GM13977 (cell line): ENCODE data around the gene TMEM116.
"Not testable (repeated sequence)": the region's sequence is repeated elsewhere in the genome, so short reads cannot be mapped to it uniquely, and the experiment has no call there.

Experiments used
- DNase-seq: peaks from one replicate; pipeline ENCODE4 v3.0.0; 2012; ENCODE audit warnings: low spot score
- in situ Hi-C: fragments of 300-500 bp; cut with MboI; formaldehyde crosslinking; loops from one replicate; pipeline ENCODE4 v1.12.0; 2022; ENCODE audit warnings: low sequenced_read_pairs, low pct_unique_long_range_greater_than_20kb, mixed read lengths, inconsistent platforms; ENCODE audit not compliant: unreplicated experiment
- TF ChIP-seq, protein P1 (sequence below): IDR thresholded peaks from 2 replicates; pipeline ENCODE4 v1.5.1; 2012; ENCODE audit warnings: mild to moderate bottlenecking, control low read depth; ENCODE audit not compliant: insufficient read depth; ENCODE audit errors: extremely low read depth, missing control alignments

TMEM116 gene

DNA sequence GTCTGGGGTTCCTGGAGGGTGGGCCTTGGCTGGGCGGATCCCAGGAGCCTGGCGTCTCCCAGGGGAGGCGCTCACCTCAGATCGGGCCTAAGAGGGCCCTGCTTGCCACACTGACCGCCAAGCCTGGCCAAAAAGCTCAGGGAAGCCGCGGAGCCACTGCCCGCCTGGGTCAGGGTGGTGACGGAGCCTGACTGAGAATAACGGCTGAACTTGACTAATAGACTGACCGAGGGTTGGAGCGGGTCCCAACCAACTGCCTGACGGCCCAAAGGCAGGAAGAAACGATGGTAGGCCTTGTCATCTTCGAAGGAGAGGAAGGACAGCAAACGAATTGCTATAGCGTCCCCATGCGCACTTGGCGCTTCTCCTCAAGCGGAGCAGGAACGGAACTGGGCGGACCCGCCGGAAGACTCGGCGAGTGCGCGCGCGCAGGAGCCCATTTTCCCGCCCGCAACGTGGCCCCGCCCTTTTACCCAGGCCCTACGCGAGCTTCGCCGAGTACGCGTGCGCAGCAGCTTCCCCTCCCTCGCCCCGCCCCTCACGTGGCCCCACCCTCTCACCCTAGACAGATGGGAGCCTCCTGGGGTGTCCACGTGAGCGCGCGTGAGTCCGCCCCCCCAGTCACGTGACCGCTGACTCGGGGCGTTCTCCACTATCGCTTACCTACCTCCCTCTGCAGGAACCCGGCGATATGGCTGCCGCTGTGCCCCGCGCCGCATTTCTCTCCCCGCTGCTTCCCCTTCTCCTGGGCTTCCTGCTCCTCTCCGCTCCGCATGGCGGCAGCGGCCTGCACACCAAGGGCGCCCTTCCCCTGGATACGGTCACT is at the start of gene TMEM116, which contains the start of gene ERP29:
Gene TMEM116, minus strand, starts transcription at position 391 of the 826 bp plus-strand sequence. CDS start 7,895 bp downstream, outside the sequence.
Gene ERP29, plus strand, starts transcription at position 652 of the 826 bp plus-strand sequence. Its CDS starts 40 bp downstream, at position 692.
- TF ChIP-seq, protein P1, sequence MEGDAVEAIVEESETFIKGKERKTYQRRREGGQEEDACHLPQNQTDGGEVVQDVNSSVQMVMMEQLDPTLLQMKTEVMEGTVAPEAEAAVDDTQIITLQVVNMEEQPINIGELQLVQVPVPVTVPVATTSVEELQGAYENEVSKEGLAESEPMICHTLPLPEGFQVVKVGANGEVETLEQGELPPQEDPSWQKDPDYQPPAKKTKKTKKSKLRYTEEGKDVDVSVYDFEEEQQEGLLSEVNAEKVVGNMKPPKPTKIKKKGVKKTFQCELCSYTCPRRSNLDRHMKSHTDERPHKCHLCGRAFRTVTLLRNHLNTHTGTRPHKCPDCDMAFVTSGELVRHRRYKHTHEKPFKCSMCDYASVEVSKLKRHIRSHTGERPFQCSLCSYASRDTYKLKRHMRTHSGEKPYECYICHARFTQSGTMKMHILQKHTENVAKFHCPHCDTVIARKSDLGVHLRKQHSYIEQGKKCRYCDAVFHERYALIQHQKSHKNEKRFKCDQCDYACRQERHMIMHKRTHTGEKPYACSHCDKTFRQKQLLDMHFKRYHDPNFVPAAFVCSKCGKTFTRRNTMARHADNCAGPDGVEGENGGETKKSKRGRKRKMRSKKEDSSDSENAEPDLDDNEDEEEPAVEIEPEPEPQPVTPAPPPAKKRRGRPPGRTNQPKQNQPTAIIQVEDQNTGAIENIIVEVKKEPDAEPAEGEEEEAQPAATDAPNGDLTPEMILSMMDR = peak; percentile 42
- DNase-seq = peak; percentile 99
- in situ Hi-C loops = no loop called here

DNA sequence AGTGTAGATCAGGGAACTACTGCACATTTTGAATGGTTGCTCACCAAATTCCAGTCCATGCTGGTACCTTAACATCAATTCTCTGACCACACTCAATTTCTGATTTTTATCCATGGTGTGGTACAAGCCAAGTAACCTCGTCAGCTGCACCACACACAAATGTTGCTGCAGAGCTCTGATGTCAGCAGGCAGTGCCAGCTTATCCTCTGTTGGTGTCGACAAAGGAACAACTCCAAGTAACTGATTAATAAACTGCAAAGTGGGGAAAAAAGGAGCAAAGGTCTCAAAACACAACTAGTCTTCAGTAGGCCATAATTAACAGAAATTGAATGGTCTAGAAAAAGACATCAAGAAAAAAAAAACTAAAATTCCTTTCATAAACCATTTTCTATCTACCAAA is 48.2 kb upstream of the TMEM116 start:
- no peak for DNase-seq
- in situ Hi-C loops = no loop called here
- TF ChIP-seq, protein P1 = no peak

DNA sequence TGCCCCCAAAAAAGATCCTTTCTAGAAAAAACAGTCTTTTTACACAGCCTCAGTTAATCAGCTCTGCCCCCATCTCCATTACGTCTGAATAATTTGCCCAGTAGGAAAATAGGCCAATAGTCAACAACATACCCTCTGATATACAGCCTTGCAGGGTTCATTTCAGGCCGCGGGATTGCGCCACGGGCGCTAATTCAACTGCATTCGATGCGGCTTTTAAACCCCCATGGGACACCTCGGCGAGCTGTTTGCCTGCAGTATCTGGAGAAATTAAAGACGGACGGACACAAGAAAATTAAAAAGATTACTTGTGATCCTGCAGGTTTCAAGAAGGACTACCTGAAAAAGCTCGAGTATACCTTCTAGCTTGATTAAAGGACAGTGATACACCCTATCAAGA is 36.4 kb upstream of the TMEM116 start:
- TF ChIP-seq, protein P1 = no peak
- DNase-seq = no peak
- in situ Hi-C loops = no loop called here

DNA sequence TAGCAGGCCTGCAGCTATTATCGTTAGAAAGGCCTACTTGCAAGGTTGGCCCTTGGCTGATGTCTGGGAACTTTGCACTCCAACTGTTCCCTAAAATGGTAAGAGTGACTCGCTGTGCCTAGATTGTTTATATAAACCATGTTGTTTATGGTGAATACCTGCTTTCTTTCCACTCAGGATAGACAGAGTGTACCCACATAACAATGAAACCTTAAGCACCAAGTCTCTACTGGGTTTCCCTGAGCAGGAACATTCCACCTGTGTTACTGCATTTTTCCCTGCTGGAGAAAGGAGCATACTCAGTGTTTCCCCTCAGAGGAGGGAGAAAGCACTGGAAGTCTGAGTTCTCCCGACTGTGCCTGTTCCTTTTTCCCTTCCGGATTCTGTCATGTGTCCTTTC is 33.0 kb upstream of the TMEM116 start:
- in situ Hi-C loops = no loop called here
- no peak for DNase-seq
- TF ChIP-seq, protein P1 = no peak

DNA sequence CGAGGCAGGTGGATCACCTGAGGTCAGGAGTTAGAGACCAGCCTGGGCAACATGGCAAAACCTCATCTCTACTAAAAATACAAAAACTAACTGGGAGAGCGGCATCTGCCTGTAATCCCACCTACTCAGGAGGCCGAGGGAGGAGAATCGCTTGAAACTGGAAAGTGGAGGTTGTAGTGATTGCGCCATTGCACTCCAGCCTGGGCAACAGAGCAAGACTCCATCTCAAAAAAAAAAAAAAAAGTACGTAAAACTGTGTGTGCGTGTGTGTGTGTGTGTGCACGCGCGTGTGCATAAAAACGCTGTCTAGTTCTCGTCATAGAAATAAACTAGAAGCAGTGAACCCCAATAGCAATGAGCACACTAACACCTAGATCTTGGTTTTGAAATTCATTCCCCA is 23.6 kb upstream of the TMEM116 start:
- not testable (repeated sequence) for DNase-seq

DNA sequence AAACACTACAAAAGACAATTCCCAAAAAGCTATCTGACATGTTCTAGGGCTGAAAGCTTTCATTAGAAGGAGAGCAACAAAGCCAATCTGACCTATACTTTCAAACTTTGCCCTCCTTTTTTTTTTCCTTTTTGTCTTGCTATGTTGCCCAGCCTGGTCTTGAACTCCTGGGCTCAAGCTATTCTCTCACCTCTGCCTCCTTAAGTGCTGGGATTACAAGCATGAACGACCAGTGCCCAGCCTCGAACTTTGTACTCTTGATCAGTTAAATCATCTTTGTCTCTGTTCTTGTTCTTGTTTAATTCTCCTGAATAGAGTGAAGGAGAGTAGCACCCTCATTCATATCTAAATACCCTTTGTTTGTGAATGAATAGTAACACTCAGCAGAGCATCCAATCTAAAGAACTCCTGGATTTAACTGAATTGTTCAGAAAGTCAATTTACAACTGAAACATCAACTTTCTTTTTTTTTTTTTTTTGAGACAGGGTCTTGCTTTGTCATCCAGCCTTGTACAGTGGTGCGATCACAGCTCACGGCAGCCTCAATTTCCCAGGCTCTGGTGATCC is 22.3 kb upstream of the TMEM116 start:
- no peak for DNase-seq
- TF ChIP-seq, protein P1 = no peak
- in situ Hi-C loops = no loop called here

More for the DNA sequence above, 23.6 kb upstream of the TMEM116 start:
- in situ Hi-C loops = not testable (repeated sequence)

DNA sequence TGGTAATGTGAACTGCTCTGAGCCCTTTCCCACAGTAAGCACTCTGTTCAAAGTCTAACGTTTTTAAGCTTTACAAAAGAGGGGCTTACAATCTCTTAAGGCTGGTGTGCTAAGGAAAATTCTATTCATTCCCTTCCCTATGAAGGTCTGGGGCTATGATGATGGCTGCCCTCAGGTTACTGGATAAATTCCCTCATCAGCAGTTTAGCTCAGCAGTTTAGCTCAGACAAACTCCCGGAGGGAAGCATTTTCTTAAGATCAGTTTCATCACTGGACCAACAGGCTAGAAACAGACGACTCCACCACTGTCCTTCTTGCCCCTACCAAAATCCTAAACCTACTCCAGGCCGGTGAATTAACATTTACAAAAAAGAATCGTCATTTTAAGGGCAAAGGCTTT is 19.3 kb upstream of the TMEM116 start:
- no peak for DNase-seq
- TF ChIP-seq, protein P1 = no peak
- in situ Hi-C loops = no loop called here
